Fibroblast of skin of scalp (primary cell): ENCODE measurements around the gene HMGCR. TPM values are rescaled to one million over a fixed set of nuclear protein-coding genes. Genes with fewer than 3 reads are reported as not detected.
A peak's percentile ranks its signal among the peaks of the same experiment; 100 is the strongest.
"Not testable (repeated sequence)": the region's sequence is repeated elsewhere in the genome, so short reads cannot be mapped to it uniquely, and the experiment has no call there.

Experiments
- DNase-seq: peaks from one replicate; pipeline ENCODE4 v3.0.0-alpha.2; 2013
- polyA plus RNA-seq, 2 experiments: library from polyadenylated mRNA; unstranded; fragments of 120-200 nt; gene quantifications; one replicate each; pipeline ENCODE4 v1.2.1, GENCODE V29; 2013; ENCODE audit not compliant: insufficient read length in 2 of 2

HMGCR gene
- polyA plus RNA-seq (2013, experiment 1 of 2; ENCODE audit: insufficient read length) = 26.9 TPM
- polyA plus RNA-seq (2013, experiment 2 of 2; ENCODE audit: insufficient read length) = 31.8 TPM

DNA sequence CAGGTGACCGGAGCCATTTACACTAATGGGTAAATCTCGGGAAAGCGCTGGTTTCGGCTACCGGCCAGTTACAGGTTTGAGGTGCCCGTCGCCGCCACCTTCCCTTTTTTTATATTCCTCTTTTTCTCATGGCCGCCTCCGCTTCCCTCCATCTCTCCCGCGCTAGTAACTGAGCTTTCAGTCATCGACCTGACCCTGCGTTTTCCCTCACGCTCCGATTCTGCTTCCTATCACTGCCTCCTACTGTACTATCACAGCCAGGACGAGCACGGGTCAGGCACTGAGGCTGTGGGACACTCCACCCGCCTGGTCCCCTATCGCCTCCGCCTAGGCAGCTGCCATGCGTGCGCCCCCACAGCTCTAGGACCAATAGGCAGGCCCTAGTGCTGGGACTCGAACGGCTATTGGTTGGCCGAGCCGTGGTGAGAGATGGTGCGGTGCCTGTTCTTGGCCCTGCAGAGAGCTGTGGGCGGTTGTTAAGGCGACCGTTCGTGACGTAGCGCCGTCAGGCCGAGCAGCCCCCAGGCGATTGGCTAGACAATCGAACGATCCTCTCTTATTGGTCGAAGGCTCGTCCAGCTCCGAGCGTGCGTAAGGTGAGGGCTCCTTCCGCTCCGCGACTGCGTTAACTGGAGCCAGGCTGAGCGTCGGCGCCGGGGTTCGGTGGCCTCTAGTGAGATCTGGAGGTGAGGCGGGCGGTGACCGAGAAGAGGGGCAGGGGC lies at the start of gene HMGCR:
TSS of gene HMGCR (plus strand) at position 606 of the 722 bp plus-strand sequence. CDS start 5,386 bp downstream, outside the sequence.
- peak; percentile 100 for DNase-seq

DNA sequence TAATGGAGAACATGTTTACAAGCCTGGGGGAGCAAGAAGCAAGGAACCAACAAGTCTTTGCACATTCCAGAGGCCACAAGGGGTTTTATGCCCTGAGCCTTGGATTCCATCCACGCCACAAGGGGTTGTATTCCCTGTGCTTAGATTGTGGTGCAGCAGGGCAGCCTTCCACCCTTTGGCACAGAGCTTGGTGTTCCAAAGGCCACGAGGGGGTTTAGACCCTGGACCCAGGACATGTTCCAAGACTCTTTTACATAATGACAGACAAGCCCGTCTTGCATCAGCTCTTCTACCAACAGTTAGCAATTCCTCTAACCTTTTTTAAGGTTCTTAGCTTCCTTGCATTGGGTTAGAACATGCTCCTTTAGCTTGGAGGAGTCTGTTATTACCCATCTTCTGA lies 45.2 kb upstream of the HMGCR start:
- not testable (repeated sequence) for DNase-seq

DNA sequence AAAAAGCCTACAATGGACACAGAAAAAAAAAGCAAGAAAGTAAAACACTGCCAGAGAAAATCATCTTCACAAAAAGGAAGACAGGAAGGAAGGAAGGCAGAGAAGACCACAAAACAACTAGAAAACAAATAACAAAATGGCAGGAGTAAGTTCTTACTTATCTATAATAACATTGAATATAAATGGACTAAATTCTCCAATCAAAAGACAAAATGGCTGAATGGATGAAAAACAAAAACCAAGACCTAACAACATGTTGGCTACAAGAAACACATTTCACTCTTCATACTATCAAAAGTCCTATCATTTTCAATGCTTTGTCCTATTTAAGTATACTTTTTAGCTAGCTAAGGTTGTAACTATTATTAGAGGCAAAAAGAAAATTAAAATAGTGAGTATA lies 36.9 kb upstream of the HMGCR start:
- DNase-seq = no peak

GRCh38 chr5:75303419-75303818 lies 33.6 kb upstream of the HMGCR start:
- no peak for DNase-seq

DNA sequence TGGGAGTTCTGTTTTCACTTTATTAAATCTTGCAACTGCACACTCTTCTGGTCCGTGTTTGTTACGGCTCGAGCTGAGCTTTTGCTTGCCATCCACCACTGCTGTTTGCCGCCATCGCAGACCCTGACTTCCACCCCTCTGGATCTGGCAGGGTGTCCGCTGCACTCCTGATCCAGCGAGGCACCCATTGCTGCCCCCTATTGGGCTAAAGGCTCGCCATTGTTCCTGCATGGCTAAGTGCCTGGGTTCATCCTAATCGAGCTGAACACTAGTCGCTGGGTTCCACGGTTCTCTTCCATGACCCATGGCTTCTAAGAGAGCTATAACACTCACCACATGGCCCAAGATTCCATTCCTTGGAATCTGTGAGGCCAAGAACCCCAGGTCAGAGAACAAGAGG lies 32.5 kb upstream of the HMGCR start:
- not testable (repeated sequence) for DNase-seq

DNA sequence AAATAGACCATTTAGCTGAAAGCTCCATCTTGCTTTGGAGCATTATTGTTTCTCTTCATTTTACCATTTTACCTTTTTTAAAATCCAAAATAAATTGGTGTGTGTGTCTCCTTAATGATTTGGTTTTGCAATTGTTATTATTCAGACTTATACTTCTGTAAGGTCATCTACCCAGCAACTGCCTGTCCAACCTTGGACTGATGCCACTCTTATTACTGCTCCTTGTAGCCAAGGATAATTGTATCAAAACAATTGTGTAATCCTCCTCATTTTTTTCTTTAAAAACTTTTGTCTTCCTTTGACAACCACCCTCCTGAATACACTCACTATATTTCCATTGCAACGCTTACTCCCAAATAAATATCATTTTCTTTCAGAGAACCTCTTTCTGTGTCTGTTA lies 30.3 kb upstream of the HMGCR start:
- no peak for DNase-seq

DNA sequence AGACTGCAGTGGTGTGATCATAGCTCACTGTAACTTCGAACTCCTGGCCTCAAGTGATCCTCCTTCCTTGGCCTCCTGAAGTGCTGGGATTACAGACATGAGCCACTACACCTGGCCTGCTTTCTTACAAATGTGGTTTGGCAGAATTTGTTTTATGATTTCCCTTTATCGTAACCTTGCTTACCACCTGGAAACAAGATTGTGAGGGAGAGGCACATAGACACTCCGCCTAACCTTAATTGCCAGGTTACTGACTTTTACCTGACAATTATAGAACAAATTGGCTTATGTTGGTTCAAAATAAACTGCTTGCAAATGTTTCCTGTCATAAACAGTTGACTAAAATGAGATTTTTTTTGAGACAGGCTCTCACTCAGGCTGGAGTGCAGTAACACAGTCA lies 26.8 kb upstream of the HMGCR start:
- no peak for DNase-seq

GRCh38 chr5:75319148-75319547 lies 17.9 kb upstream of the HMGCR start:
- not testable (repeated sequence) for DNase-seq

GRCh38 chr5:75319638-75320037 lies 17.4 kb upstream of the HMGCR start:
- no peak for DNase-seq

GRCh38 chr5:75320371-75320770 lies 16.6 kb upstream of the HMGCR start:
- no peak for DNase-seq

DNA sequence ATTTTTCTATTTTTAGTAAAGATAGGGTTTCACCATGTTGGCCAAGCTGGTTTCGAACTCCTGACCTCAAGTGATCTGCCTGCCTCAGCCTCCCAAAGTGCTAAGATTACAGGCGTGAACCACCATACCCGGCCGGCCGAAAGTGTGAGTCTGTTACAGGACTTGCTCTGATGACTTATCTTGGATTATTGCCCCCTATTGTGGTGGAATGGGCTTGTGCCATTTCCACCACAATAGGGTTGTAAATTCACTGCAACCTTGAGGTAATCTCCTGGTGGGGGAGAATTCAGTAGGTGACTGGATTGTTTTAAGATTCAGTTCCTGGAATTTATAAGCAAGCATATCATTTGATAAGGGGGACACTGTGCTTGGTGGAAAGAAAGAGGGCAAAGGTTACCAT lies 15.0 kb upstream of the HMGCR start:
- DNase-seq = no peak

DNA sequence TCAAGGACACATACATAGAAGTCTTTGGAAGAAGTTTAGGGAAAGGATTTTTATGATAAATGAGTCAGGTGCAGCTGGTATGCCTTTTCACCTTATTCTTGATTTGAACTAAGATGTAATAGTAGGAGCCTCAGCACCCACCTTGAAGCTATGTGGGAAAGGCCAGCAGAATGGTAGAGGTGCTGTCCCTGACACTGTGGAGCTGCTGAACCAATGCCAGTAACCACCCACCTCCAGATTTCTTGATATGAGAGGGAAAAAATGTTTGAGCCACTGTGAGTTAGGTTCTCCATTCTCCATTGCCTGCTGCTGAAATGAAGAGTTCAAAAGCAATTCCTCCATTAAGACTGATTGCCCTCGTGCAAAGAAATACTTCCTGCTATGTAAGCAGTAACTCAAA lies 12.2 kb upstream of the HMGCR start:
- DNase-seq = no peak

DNA sequence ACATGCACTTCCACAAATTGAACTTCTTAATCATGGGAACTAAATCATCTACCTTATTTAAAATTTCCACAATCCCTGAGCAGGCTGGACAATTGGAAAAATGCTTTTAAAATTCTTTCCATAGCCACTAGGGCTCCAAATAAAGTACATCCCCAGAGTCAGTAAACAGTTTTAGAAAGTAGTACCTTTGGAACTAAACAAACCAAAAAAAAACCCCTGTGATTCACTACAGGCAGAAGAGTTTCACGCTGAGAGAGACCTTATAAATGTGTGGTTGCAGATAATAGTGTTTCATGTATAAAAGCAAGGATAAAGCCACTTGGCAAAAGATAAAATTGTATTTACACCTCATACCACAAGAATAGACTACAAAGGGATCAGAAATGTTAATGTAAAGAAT lies 11.8 kb upstream of the HMGCR start:
- DNase-seq = no peak

GRCh38 chr5:75330404-75330803 lies 6.6 kb upstream of the HMGCR start:
- DNase-seq = no peak

- DNase-seq = no peak
Observed at GRCh38 chr5:75331095-75332090, 5.6 kb upstream of the HMGCR start.

DNA sequence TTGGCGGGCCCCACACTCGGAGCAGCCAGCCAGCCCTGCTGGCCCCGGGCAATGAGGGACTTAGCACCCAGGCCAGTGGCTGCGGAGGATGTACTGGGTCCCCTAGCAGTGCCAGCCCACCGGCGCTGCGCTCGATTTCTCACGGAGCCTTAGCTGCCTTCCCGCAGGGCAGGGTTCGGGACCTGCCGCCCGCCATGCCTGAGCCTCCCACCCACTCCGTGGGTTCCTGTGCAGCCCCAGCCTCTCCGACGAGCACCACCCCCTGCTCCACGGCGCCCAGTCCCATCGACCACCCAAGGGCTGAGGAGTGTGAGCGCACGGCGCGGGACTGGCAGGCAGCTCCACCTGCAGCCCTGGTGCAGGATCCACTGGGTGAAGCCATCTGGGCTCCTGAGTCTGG lies 3.3 kb upstream of the HMGCR start:
- DNase-seq = not testable (repeated sequence)

DNA sequence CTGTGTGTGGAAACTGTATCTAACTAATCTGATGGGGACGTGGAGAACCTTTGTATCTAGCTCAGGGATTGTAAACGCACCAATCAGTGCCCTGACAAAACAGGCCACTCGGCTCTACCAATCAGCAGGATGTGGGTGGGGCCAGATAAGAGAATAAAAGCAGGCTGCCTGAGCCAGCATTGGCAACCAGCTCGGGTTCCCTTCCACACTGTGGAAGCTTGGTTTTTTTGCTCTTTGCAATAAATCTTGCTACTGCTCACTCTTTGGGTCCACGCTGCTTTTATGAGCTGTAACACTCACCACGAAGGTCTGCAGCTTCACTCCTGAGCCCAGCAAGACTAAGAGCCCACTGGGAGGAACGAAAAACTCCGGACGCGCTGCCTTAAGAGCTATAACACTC lies 2.6 kb upstream of the HMGCR start:
- DNase-seq = not testable (repeated sequence)

- no peak for DNase-seq
Observed at GRCh38 chr5:75335486-75335885, 1.5 kb upstream of the HMGCR start.

DNA sequence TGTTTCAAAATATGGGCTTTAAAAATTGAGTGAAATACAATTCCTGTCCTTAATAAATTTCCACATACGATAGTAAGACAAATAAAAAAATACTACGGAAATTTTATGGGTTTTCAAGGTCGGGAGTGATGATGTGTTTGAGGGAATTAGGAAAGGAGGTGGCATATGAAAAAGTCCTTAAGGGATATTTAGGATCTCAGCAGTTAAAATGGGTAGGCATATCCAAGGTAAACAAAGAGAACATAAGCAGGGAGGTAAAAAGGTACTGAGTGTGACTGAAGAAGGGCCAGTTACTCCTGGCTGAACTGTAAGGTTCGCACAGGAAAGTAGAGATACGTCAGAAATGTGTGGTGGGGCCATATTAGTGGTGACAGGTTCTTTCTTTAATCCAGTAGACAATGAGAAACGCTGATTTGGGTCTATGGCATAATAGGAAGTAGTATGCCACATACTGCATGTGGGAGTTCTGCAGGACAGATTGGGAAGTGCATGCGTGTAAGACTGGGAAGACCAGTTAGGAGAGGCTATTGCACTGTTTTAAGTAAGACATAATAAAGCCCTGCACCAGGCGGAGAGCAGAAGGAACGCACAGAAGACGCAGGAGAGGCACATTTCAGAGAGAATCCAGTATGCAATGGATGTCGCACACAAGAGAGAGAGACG lies 937 bp upstream of the HMGCR start:
- peak; percentile 84 for DNase-seq

- DNase-seq = no peak
Observed at GRCh38 chr5:75337366-75338021, 474 bp downstream of the HMGCR start.

GRCh38 chr5:75338408-75338807 lies 1.4 kb downstream of the HMGCR start:
- no peak for DNase-seq
